ENCODE results near the gene THSD7A.

The THSD7A gene

GRCh38 chr7:11784769-11785536 is 47.0 kb downstream of the THSD7A start:
- in situ Hi-C loops (cut with MboI; ENCODE audit: low sequenced_read_pairs, unreplicated experiment), result no loop called here
- TF ChIP-seq CTCF (IDR thresholded peaks at IDR 0.05; ENCODE audit: borderline replicate concordance, control extremely low read depth, extremely low read depth, insufficient read depth, missing control alignments), result no peak
- DNase-seq (ENCODE audit: low spot score), result no peak

- no peak for DNase-seq (ENCODE audit: low spot score)
- in situ Hi-C loops (cut with MboI; ENCODE audit: low sequenced_read_pairs, unreplicated experiment), result no loop called here
- TF ChIP-seq CTCF (IDR thresholded peaks at IDR 0.05; ENCODE audit: borderline replicate concordance, control extremely low read depth, extremely low read depth, insufficient read depth, missing control alignments), result no peak
These were observed 51.9 kb downstream of the THSD7A start for GRCh38 chr7:11779864-11780674.

GRCh38 chr7:11776039-11776438 is 56.0 kb downstream of the THSD7A start:
- no peak for DNase-seq (ENCODE audit: low spot score)
- in situ Hi-C loops (cut with MboI; ENCODE audit: low sequenced_read_pairs, unreplicated experiment), result no loop called here
- TF ChIP-seq CTCF (IDR thresholded peaks at IDR 0.05; ENCODE audit: borderline replicate concordance, control extremely low read depth, extremely low read depth, insufficient read depth, missing control alignments), result no peak

GRCh38 chr7:11775401-11775800 is 56.6 kb downstream of the THSD7A start:
- DNase-seq (ENCODE audit: low spot score), result no peak
- in situ Hi-C loops (cut with MboI; ENCODE audit: low sequenced_read_pairs, unreplicated experiment), result no loop called here
- TF ChIP-seq CTCF (IDR thresholded peaks at IDR 0.05; ENCODE audit: borderline replicate concordance, control extremely low read depth, extremely low read depth, insufficient read depth, missing control alignments), result no peak

- TF ChIP-seq CTCF (IDR thresholded peaks at IDR 0.05; ENCODE audit: borderline replicate concordance, control extremely low read depth, extremely low read depth, insufficient read depth, missing control alignments), result no peak
- in situ Hi-C loops (cut with MboI; ENCODE audit: low sequenced_read_pairs, unreplicated experiment), result no loop called here
- DNase-seq (ENCODE audit: low spot score), result no peak
These were observed 63.7 kb downstream of the THSD7A start for GRCh38 chr7:11768263-11768662.

- TF ChIP-seq CTCF (IDR thresholded peaks at IDR 0.05; ENCODE audit: borderline replicate concordance, control extremely low read depth, extremely low read depth, insufficient read depth, missing control alignments), result no peak
- in situ Hi-C loops (cut with MboI; ENCODE audit: low sequenced_read_pairs, unreplicated experiment), result no loop called here
- DNase-seq (ENCODE audit: low spot score), result no peak
These were observed 64.8 kb downstream of the THSD7A start for GRCh38 chr7:11767148-11767547.

Measured in GM13976 (cell line).